SK-N-SH (cell line): ENCODE measurements around the gene DPRX.

Experiments
- CTCF ChIP-seq: fragments of 200-600 bp; sonication (generic); IDR thresholded peaks from 2 replicates; pipeline ENCODE4 v1.6.1; 2017; ENCODE audit warnings: antibody characterized with exemption, mild to moderate bottlenecking, moderate library complexity
- EP300 ChIP-seq, 2 experiments: IDR thresholded peaks; 2 replicates each; pipeline versions ENCODE4 v1.4.0 to v1.6.1; 2012; ENCODE audit warnings: borderline replicate concordance in 1 of 2, low read depth in 1 of 2, low read length in 1 of 2
- EZH2phosphoT487 ChIP-seq: fragments of 200-600 bp; sonication (generic); IDR thresholded peaks from 2 replicates; pipeline ENCODE4 v1.6.1; 2017; ENCODE audit warnings: low read depth, mixed run types, mild to moderate bottlenecking, antibody characterized with exemption, moderate library complexity, borderline replicate concordance
- IRF3 ChIP-seq: fragments of 150-350 bp; IDR thresholded peaks from 2 replicates; pipeline ENCODE4 v1.6.1; 2016; ENCODE audit warnings: mild to moderate bottlenecking, low read depth, low read length
- POLR2AphosphoS5 ChIP-seq: IDR thresholded peaks from 2 replicates; pipeline ENCODE4 v1.6.1; 2012; ENCODE audit warnings: low read depth, low read length
- RAD21 ChIP-seq: IDR thresholded peaks from 2 replicates; pipeline ENCODE4 v1.6.1; 2012; ENCODE audit warnings: mild to moderate bottlenecking, low read length
- RCOR1 ChIP-seq: fragments of 150-350 bp; IDR thresholded peaks from 2 replicates; pipeline ENCODE4 v1.6.1; 2017; ENCODE audit warnings: antibody characterized with exemption, low read length
- TAF1 ChIP-seq: IDR thresholded peaks from 2 replicates; pipeline ENCODE4 v1.6.1; 2012; ENCODE audit warnings: low read depth, mild to moderate bottlenecking, low read length, moderate library complexity, borderline replicate concordance
- TCF12 ChIP-seq: IDR thresholded peaks from 2 replicates; pipeline ENCODE4 v1.4.0; 2012
- TF ChIP-seq, protein P1 (sequence below): IDR thresholded peaks from 2 replicates; pipeline ENCODE4; 2012

GRCh38 chr19:53596056-53596455 lies 35.7 kb upstream of the DPRX start:
- no peak for TF ChIP-seq CTCF
- no peak for TF ChIP-seq RAD21
- TF ChIP-seq RCOR1 = no peak
- no peak for TF ChIP-seq EP300 (IDR thresholded peaks at IDR 0.05; ENCODE audit: borderline replicate concordance in 1 of 2, low read depth in 1 of 2, low read length in 1 of 2)
- TF ChIP-seq, protein P1, sequence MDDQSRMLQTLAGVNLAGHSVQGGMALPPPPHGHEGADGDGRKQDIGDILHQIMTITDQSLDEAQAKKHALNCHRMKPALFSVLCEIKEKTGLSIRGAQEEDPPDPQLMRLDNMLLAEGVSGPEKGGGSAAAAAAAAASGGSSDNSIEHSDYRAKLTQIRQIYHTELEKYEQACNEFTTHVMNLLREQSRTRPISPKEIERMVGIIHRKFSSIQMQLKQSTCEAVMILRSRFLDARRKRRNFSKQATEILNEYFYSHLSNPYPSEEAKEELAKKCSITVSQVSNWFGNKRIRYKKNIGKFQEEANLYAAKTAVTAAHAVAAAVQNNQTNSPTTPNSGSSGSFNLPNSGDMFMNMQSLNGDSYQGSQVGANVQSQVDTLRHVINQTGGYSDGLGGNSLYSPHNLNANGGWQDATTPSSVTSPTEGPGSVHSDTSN = no peak
- TF ChIP-seq TCF12 = no peak
- no peak for TF ChIP-seq POLR2AphosphoS5
- no peak for TF ChIP-seq IRF3
- no peak for TF ChIP-seq TAF1
- TF ChIP-seq EZH2phosphoT487 = no peak
